ENCODE measurements around the gene AGAP1. TPM values are rescaled to one million over a fixed set of nuclear protein-coding genes. Genes with fewer than 3 reads are reported as not detected.

Gene AGAP1
- total RNA-seq, 1 donor from 2014 or later: 54.7 TPM

DNA sequence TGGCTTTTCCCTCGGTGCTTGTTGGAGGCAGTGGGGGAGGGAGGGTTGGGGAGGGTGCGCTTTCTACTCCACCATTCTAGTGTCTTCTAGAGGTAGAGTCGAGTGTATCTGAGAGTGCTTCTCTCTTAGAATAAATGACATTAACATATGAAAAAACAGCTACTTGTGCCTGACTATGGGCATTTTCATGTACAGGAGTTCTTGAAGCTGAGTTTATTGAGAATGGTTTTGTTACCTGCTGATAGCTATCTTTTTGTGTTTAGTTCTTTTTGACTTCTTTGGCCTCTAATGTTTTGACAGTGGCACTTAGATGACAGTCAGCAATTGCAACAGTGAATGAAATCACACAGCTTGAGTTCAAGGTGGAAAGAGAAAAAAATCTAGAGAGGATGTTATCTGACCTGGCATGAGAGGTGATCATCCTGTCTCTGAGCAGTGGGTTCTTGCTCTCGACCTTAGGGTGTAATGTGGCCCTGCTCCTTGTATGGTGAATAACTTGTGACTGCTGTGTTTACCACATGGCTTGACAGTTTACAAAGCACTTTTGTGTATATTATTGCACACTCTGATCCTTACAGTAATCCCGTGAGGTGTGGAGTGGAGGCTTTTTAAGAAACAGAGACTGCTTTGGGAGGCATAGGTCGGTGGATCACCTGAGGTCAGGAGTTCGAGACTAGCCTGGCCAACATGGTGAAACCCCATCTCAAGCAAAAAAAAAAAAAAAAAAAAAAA, 86.7 kb downstream of the AGAP1 start:
- Mint-ChIP-seq H3K27ac (ENCODE audit: unreplicated experiment) (no peak overlapping the region), H3K4me1 (peaks cover 69% of the 10 kb centered on the region)

DNA sequence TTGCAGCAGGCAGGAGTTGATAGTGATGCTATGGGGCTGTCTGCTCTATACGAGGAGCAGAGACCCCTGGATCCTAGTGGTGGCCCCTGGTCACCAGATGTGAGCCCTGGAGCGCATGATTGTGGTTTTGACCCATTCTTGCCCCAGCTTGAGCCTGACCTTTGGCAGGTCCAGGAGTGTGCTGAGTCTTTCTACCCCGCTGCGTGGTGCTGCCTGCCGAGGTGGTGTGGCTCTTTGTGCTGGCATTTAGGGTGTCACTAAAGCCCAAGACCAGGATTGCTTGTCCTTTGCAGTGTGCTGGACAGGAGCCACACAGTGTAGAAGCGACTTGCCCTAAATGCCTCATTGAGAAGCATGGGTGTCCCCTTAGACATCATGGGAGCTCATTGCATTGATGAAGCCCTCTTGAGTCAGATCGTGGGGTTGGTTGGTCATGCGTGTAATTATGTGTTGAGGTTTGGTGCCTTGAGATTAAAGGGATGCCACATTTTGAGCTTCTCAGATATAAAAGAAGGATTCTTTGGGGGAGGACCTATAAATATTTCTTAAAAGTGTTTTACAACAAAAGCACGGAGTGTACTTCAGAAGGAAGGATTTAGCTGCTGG, 88.3 kb downstream of the AGAP1 start:
- DNase-seq (ENCODE audit: low read depth, low spot score): no peak
- Mint-ChIP-seq H3K27ac (ENCODE audit: unreplicated experiment) (no peak overlapping the region), H3K27me3 (ENCODE audit: low read depth) (no peaks in the 10 kb centered on the region), H3K9me3 (no peaks in the 10 kb centered on the region), H3K4me1 (peaks cover 65% of the 10 kb centered on the region), H3K4me3 (no peak overlapping the region), H3K36me3 (ENCODE audit: low read depth) (no peaks in the 10 kb centered on the region)
- TF ChIP-seq, protein P1, sequence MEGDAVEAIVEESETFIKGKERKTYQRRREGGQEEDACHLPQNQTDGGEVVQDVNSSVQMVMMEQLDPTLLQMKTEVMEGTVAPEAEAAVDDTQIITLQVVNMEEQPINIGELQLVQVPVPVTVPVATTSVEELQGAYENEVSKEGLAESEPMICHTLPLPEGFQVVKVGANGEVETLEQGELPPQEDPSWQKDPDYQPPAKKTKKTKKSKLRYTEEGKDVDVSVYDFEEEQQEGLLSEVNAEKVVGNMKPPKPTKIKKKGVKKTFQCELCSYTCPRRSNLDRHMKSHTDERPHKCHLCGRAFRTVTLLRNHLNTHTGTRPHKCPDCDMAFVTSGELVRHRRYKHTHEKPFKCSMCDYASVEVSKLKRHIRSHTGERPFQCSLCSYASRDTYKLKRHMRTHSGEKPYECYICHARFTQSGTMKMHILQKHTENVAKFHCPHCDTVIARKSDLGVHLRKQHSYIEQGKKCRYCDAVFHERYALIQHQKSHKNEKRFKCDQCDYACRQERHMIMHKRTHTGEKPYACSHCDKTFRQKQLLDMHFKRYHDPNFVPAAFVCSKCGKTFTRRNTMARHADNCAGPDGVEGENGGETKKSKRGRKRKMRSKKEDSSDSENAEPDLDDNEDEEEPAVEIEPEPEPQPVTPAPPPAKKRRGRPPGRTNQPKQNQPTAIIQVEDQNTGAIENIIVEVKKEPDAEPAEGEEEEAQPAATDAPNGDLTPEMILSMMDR (conservative IDR thresholded peaks at IDR 0.05): no peak

More for the DNA sequence above, 86.7 kb downstream of the AGAP1 start:
- TF ChIP-seq, protein P1 (conservative IDR thresholded peaks at IDR 0.05): no peak
- no peak overlapping the region for H3K4me3 Mint-ChIP-seq
- no peaks in the 10 kb centered on the region for H3K36me3 Mint-ChIP-seq (ENCODE audit: low read depth)
- no peaks in the 10 kb centered on the region for H3K9me3 Mint-ChIP-seq
- no peak for DNase-seq (ENCODE audit: low read depth, low spot score)
- H3K27me3 Mint-ChIP-seq (ENCODE audit: low read depth): no peaks in the 10 kb centered on the region

DNA sequence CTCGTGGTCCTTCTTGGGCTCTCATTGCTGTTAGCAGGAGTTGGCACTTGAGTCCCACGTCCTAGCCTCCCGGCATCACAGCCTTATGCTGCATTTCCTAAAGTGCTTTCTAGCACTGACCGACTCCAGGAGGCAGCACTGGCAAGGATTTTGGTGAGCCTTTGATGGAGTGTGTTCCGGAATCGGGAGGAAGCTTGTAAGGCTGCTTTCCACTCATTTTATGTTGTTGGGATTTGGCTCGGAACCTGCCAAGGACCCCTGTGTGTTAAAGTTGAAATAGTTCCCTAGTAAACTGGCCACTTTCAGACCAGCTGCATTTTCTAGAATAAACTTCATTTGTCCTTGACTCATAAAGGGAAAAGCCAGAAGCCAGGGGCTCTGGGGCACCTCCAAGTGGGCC, 88.9 kb downstream of the AGAP1 start:
- H3K27me3 Mint-ChIP-seq (ENCODE audit: low read depth): no peaks in the 10 kb centered on the region
- peaks cover 59% of the 10 kb centered on the region for H3K4me1 Mint-ChIP-seq
- H3K36me3 Mint-ChIP-seq (ENCODE audit: low read depth): no peaks in the 10 kb centered on the region
- TF ChIP-seq, protein P1 (conservative IDR thresholded peaks at IDR 0.05): no peak
- no peak overlapping the region for H3K27ac Mint-ChIP-seq (ENCODE audit: unreplicated experiment)
- no peak overlapping the region for H3K4me3 Mint-ChIP-seq
- no peak for DNase-seq (ENCODE audit: low read depth, low spot score)
- no peaks in the 10 kb centered on the region for H3K9me3 Mint-ChIP-seq

DNA sequence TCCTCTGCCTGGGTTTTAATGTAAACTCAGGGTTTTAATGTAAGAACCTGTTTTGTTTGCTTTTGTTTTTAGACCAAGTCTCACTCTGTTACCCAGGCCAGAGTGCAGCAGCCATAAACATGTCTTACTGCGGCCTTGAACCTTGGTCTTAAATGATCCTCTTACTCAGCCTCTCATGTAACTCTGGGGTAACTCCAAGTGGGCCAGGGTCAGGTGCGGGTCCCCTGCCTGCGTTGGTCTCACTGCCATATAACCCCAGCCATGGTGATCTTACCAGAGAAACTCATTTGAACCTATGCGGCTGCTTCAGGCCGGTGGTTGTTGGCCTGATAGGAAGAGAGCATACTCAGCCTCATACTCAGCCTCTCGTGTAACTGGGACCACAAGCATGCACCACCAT, 89.3 kb downstream of the AGAP1 start:
- no peak for DNase-seq (ENCODE audit: low read depth, low spot score)
- TF ChIP-seq, protein P1 (conservative IDR thresholded peaks at IDR 0.05): no peak
- Mint-ChIP-seq H3K27me3 (ENCODE audit: low read depth) (no peaks in the 10 kb centered on the region), H3K4me3 (no peak overlapping the region), H3K36me3 (ENCODE audit: low read depth) (no peaks in the 10 kb centered on the region), H3K9me3 (no peaks in the 10 kb centered on the region), H3K4me1 (peaks cover 56% of the 10 kb centered on the region), H3K27ac (ENCODE audit: unreplicated experiment) (no peak overlapping the region)

DNA sequence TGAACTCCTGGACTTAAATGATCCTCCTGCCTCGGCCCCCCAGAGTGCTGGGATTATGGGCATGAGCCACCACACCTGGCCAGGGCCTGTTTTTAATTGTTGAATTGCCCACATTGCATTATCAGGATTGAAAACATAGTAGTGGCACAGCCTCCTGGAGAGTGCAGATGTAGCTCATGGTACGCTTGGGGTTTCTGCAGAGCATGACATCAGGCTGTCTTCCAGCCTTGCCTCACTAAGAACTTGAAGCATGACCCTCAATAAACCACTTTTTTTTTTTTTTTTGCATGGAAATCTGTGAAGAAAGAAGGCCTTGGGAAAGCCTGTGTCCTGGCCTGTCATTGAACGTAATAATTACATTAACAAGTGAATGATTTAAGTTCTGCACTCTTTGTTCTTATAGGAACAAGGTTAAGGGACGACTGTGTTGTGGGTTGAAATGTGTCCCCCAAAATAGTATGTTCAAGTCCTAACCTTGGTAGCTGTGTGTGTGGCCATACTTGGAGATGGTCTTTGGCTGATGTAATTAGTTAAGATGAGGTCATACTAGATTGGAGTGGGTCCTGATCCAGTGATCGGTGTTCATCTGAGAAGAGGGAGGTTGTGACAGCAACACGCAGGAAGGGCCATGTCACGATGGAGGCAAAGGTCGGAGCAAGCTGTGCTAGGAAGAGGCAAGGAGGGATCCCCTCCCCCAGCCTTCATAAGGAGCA, 90.2 kb downstream of the AGAP1 start:
- TF ChIP-seq, protein P1 (conservative IDR thresholded peaks at IDR 0.05): no peak
- H3K36me3 Mint-ChIP-seq (ENCODE audit: low read depth): no peaks in the 10 kb centered on the region
- no peak overlapping the region for H3K4me3 Mint-ChIP-seq
- DNase-seq (ENCODE audit: low read depth, low spot score): no peak
- no peaks in the 10 kb centered on the region for H3K9me3 Mint-ChIP-seq
- no peaks in the 10 kb centered on the region for H3K27me3 Mint-ChIP-seq (ENCODE audit: low read depth)
- H3K27ac Mint-ChIP-seq (ENCODE audit: unreplicated experiment): no peak overlapping the region
- H3K4me1 Mint-ChIP-seq: peaks cover 53% of the 10 kb centered on the region

Data from neural crest cell (in vitro differentiated cells).